ENCODE results near the gene SIGLECL1. TPM values are rescaled to one million over a fixed set of nuclear protein-coding genes. Genes with fewer than 3 reads are reported as not detected.

The SIGLECL1 gene
- total RNA-seq (2014; rRNA removed; shearing (Covaris generic)), result not detected in 2 replicates

GRCh38 chr19:51250786-51251467 is at the start of gene SIGLECL1:
Gene SIGLECL1, plus strand, starts transcription at chr19:51251080. Its CDS starts 12,993 bp downstream, at chr19:51264073.
- no peak for DNase-seq (ENCODE audit: low read depth)

GRCh38 chr19:51201712-51202111 is 49.2 kb upstream of the SIGLECL1 start:
- no peak for DNase-seq (ENCODE audit: low read depth)

GRCh38 chr19:51203916-51204315 is 47.0 kb upstream of the SIGLECL1 start:
- no peak for DNase-seq (ENCODE audit: low read depth)

GRCh38 chr19:51204321-51204720 is 46.6 kb upstream of the SIGLECL1 start:
- DNase-seq (ENCODE audit: low read depth), result no peak

GRCh38 chr19:51207747-51208146 is 43.1 kb upstream of the SIGLECL1 start:
- no peak for DNase-seq (ENCODE audit: low read depth)

- no peak for DNase-seq (ENCODE audit: low read depth)
Measured at GRCh38 chr19:51210191-51210784, 40.6 kb upstream of the SIGLECL1 start.

- peak; percentile 11 for DNase-seq (ENCODE audit: low read depth)
Measured at GRCh38 chr19:51210874-51211361, 40.0 kb upstream of the SIGLECL1 start.

GRCh38 chr19:51211833-51212232 is 39.0 kb upstream of the SIGLECL1 start:
- DNase-seq (ENCODE audit: low read depth), result no peak

- no peak for DNase-seq (ENCODE audit: low read depth)
Measured at GRCh38 chr19:51219307-51219706, 31.6 kb upstream of the SIGLECL1 start.

- DNase-seq (ENCODE audit: low read depth), result no peak
Measured at GRCh38 chr19:51219971-51220370, 30.9 kb upstream of the SIGLECL1 start.

- DNase-seq (ENCODE audit: low read depth), result no peak
Measured at GRCh38 chr19:51220996-51221395, 29.9 kb upstream of the SIGLECL1 start.

- DNase-seq (ENCODE audit: low read depth), result no peak
Measured at GRCh38 chr19:51224163-51224641, 26.7 kb upstream of the SIGLECL1 start.

GRCh38 chr19:51224898-51225393 is 25.9 kb upstream of the SIGLECL1 start, which contains the start of gene CD33:
Gene CD33, plus strand, starts transcription at chr19:51225080. Its CDS starts 39 bp downstream, at chr19:51225119.
- DNase-seq (ENCODE audit: low read depth), result peak; percentile 10

GRCh38 chr19:51226067-51226466 is 24.8 kb upstream of the SIGLECL1 start:
- DNase-seq (ENCODE audit: low read depth), result no peak

- DNase-seq (ENCODE audit: low read depth), result no peak
Measured at GRCh38 chr19:51227326-51227725, 23.6 kb upstream of the SIGLECL1 start.

GRCh38 chr19:51227966-51228365 is 22.9 kb upstream of the SIGLECL1 start:
- no peak for DNase-seq (ENCODE audit: low read depth)

GRCh38 chr19:51240866-51241265 is 10.0 kb upstream of the SIGLECL1 start:
- DNase-seq (ENCODE audit: low read depth), result no peak

- DNase-seq (ENCODE audit: low read depth), result no peak
Measured at GRCh38 chr19:51242881-51243630, 7.8 kb upstream of the SIGLECL1 start.

- DNase-seq (ENCODE audit: low read depth), result peak; percentile 85
Measured at GRCh38 chr19:51246164-51246552, 4.7 kb upstream of the SIGLECL1 start.

GRCh38 chr19:51247972-51248590 is 2.8 kb upstream of the SIGLECL1 start:
- DNase-seq (ENCODE audit: low read depth), result no peak

- peak; percentile 25 for DNase-seq (ENCODE audit: low read depth)
Measured at GRCh38 chr19:51251468-51251820, 564 bp downstream of the SIGLECL1 start.
